AG04449 (cell line): Measurements from ENCODE around the gene PIK3AP1.
"Not testable (repeated sequence)": the region's sequence is repeated elsewhere in the genome, so short reads cannot be mapped to it uniquely, and the experiment has no call there.

Experiments
- CTCF ChIA-PET: fragments of 350-600 bp; formaldehyde crosslinking; extraction: SDS; loops from one replicate; lab custom pipeline; 2021; ENCODE audit warnings: antibody characterized with exemption; lab: Yijun Ruan, JAX
- POLR2A ChIA-PET: fragments of 400-600, 350-600 bp; formaldehyde crosslinking; extraction: SDS; loops from one replicate; lab custom pipeline; 2020; ENCODE audit warnings: antibody characterized with exemption, inconsistent platforms; lab: Yijun Ruan, JAX
- DNase-seq: peaks from one replicate; pipeline ENCODE4 v3.0.0-alpha.2; 2010; ENCODE audit warnings: low read depth, low spot score
- H3K4me3 ChIP-seq: 2 replicates; pipeline ENCODE4 v1.5.1; 2011; ENCODE audit warnings: low read depth, mild to moderate bottlenecking, control low read depth, low read length
- CTCF ChIP-seq: IDR thresholded peaks from one replicate; pipeline ENCODE4 v1.5.1; 2011; ENCODE audit warnings: mild to moderate bottlenecking, moderate library complexity, low read length, control low read depth, inconsistent platforms; ENCODE audit not compliant: insufficient read depth; ENCODE audit errors: missing control alignments

Gene PIK3AP1

GRCh38 chr10:96576277-96576980, 143.9 kb downstream of the PIK3AP1 start:
- DNase-seq, result no peak
- ChIA-PET POLR2A (no interaction called here), CTCF (interaction anchor here (0.6 to 1.2 kb wide), 2 partner anchors 187 to 207 kb away, joined by 3 read pairs; no protein-coding TSS in a partner anchor)
- no peak overlapping the region for H3K4me3 ChIP-seq
- TF ChIP-seq CTCF, result no peak

GRCh38 chr10:96574564-96574963, 145.8 kb downstream of the PIK3AP1 start:
- H3K4me3 ChIP-seq, DNase-seq, POLR2A ChIA-PET: not testable (repeated sequence)
- CTCF ChIA-PET, result interaction anchor here (1.6 kb wide), 1 partner anchor 200 kb away, joined by 4 read pairs; no protein-coding TSS in a partner anchor

- ChIA-PET POLR2A (no interaction called here), CTCF (interaction anchor here (1.0 to 1.6 kb wide), 3 partner anchors 9 to 198 kb away, joined by 3 to 4 read pairs (median 3); no protein-coding TSS in a partner anchor)
- DNase-seq, result no peak
- TF ChIP-seq CTCF, result no peak
- H3K4me3 ChIP-seq, result no peak overlapping the region
These were observed 147.3 kb downstream of the PIK3AP1 start for GRCh38 chr10:96573036-96573435.

GRCh38 chr10:96570983-96571964, 149.0 kb downstream of the PIK3AP1 start:
- CTCF ChIA-PET, result interaction anchor here (1.1 kb wide), 1 partner anchor 37 kb away, joined by 3 read pairs; no protein-coding TSS in a partner anchor
- no peak for TF ChIP-seq CTCF
- no peak for DNase-seq
- H3K4me3 ChIP-seq, result no peak overlapping the region
- POLR2A ChIA-PET, result no interaction called here

GRCh38 chr10:96570511-96570910, 149.8 kb downstream of the PIK3AP1 start:
- no peak for TF ChIP-seq CTCF
- H3K4me3 ChIP-seq, result no peak overlapping the region
- DNase-seq, result no peak
- POLR2A ChIA-PET, result no interaction called here
- CTCF ChIA-PET, result no interaction called here

GRCh38 chr10:96568402-96568801, 151.9 kb downstream of the PIK3AP1 start:
- no peak for TF ChIP-seq CTCF
- no peak overlapping the region for H3K4me3 ChIP-seq
- CTCF ChIA-PET, result no interaction called here
- no peak for DNase-seq
- POLR2A ChIA-PET, result no interaction called here
